ENCODE results near the gene MFSD11.
"Not testable (repeated sequence)": the region's sequence is repeated elsewhere in the genome, so short reads cannot be mapped to it uniquely, and the experiment has no call there.

MFSD11 gene

DNA sequence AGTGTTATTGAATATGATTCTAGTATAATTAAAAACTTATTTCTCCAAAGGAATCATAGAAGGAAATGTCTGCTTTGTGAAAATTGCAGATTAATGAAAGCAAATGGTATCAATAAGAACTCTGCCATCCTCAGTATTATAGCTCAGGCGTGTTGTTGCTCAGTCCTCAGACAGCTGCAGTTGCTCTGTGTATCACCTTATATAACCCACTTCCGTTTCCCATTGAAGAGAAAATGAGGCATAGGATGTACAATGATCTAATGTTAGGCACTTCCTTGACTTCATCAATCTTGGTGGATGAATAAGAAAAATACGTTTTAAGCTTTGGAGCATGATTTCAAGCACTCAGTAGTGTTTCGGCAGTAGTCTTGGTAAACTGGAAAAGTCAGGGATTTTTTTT is 14.1 kb downstream of the MFSD11 start:
- DNase-seq, result peak; percentile 60

GRCh38 chr17:76753061-76753961 is 15.4 kb downstream of the MFSD11 start:
- DNase-seq, result peak; percentile 57

GRCh38 chr17:76755285-76755684 is 17.4 kb downstream of the MFSD11 start:
- no peak for DNase-seq

DNA sequence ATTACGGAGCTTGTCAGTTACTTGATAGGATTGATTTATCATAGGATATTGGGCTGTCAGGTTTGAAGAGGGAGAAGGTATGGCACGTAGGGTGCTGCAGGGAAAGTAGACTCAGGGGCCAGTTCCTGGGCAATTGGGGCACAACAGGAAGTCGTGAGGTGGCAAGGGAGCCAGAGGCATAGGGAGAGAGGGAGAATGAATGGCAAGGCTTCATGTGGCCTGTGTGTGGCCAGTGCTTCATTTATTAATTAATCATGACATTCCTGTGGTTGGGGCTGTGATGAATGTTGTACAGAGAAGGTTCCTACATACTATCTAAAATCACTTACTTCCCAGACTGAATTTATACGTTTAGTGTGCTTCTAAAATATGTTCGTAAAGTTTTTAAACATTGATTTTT is 19.3 kb downstream of the MFSD11 start:
- no peak for DNase-seq

GRCh38 chr17:76758570-76758969 is 20.7 kb downstream of the MFSD11 start:
- DNase-seq, result no peak

GRCh38 chr17:76772842-76773525 is 35.1 kb downstream of the MFSD11 start:
- DNase-seq, result peak; percentile 80

DNA sequence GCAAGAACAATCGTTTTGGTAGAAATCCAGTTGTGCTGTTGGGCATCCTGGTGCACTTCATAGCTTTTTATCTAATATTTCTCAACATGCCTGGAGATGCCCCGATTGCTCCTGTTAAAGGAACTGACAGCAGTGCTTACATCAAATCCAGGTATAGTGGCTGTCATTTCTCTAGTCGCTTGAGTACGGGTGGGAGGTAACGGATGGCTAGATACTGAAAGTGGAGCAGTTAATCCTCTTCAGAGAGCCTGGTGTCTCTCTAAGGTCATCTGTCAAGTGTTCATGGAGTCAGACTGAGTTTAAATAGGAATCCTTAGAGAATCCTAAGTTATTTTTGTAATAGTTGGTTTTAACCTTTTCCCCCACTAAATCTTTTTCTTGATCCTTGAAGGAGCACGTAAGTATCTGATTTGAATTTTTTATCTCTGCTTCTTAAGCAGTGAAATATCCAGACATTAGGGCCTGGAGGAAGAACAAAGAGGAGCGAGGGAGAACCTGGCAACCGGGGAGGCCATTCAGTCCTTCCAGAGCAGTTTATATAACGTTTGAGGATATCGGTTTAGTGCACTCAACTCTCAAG is 37.2 kb downstream of the MFSD11 start:
- no peak for DNase-seq

DNA sequence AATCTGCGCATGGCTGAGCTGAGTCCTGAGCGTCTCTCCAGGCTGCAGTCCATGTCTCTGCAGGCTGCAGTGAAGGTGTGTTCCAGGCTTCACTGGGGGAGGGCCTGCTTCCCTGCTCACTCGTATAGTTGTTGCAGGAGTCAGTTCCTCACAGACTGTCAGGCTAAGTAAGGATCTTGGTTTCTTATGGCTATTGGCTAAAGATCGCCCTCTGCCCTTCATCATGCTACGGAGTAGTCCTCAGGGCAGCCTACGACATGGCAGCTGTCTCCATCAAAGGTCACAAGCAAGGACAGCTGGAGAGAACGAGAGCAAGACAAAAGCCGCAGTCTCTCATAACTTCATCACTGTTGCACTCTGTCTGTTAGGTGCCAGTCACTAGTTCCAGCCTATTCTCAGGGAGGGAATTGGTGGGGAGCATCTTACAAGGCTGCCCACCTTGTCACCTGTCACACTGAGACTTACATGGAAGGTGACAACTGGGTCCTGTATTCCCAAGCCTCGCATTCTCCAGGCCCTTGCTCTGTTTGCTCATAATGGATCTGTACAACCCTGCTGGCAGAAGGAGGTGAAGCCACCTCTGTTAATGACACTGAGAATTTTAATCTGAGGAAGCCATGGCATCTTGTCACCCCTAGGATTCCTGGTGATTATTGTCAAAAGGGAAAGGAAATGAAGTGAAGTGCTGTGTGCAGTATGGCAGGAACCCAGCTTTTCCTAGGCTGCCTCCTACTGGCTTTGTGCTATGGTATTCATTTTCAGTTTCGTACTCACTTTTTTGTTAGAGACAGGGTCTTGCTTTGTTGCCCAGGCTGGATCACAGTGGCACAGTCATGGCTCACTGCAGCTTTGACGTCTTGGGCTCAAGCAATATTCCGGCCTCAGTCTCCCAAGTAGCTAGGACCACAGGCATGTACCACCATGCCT is 43.4 kb downstream of the MFSD11 start:
- DNase-seq, result peak; percentile 24

GRCh38 chr17:76783146-76783545 is 45.2 kb downstream of the MFSD11 start:
- DNase-seq, result no peak

- no peak for DNase-seq
Measured at GRCh38 chr17:76784926-76785325, 47.0 kb downstream of the MFSD11 start.

GRCh38 chr17:76787866-76788265 is 49.9 kb downstream of the MFSD11 start:
- DNase-seq, result not testable (repeated sequence)

DNA sequence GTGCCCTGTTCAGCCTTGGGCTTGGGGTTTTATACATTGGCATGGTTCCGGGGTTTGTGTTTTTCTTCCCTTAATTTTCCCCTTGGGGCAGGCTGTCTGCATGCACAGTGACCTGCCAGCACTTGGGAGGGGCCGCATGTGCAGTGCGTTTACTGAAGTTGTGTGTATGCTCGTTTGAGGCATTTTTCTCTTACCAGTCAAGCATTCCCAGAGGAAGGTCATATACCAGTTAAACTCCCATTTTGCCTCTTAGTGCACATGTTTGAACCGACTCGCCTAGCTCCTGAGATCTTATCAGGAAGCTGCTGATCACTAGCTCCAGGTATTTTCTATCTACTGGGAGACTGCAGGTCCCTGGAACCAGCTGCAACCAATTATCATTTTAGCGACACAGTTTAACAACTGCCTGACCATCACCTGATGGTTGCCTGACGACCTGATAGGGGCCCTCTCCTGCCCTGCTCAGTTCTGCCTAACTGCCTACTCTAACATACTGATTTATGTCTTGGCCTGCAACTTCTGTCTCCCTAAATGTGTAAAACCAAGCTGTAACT is 51.4 kb downstream of the MFSD11 start:
- no peak for DNase-seq

GRCh38 chr17:76791053-76791980 is 53.4 kb downstream of the MFSD11 start:
- DNase-seq, result peak; percentile 35

DNA sequence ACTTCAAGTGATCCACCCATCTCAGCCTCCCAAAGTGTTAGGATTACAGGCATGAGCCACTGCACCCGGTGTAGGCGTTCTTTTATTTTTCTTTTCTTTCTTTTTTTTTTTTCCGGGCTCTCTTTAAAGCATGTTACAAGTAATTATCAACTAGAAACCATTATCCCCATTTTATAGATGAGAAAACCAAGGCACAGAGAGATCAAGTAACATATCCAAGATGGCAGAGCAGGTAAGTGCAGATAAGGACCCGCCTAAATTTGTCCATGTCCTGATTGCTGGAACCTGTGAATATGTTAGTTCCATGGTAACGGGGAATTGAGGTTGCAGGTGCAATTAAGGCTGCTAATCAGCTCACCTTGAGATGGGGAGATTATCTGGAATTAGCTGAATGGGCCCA is 54.4 kb downstream of the MFSD11 start:
- DNase-seq, result no peak

- DNase-seq, result no peak
Measured at GRCh38 chr17:76793775-76794174, 55.9 kb downstream of the MFSD11 start.

DNA sequence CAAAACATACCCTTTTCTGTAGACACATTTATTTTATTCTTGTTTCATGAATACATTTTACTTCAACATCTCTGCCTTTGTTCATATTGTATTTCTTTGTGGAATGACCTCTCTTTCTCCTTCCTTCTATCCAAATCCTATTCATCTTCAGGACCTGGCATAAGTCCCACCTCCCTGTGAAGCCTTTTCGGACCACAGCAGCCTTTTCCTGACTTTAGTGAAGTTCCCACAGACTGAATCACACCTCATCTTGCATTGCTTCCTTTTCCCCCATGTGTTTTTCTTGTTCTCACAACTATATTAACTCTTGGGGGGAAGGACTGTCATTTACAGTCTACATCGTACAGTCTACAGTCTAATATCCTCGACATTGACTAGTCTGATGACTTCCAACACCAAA is 58.2 kb downstream of the MFSD11 start:
- DNase-seq, result no peak

DNA sequence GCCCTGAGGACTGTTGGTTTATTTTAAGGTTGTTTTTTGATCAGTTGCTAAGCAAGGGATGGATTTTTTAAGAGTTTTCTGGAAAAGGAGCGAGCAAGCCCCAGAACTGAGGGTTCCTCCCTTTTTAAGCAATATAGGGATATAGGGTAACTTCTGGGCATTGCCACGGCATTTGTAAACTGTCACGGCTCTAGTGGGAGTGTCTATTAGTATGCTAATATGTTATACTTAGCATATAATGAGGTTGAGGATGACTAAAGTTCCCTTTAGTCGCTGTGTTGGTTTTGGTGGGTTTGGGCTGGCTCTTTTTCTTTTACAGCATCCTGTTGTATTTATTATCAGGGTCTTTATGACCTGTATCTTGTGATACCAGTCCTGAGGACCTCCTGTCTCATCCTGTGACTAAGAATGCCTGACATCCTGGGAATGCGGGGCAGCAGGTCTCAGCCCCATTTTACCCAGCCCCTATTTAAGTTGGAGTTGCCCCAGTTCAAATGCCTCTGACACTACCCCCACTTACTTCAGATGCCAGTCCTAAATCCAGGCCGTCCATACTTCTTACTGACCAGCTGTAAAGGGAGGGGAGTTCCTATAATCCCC is 59.4 kb downstream of the MFSD11 start:
- no peak for DNase-seq

GRCh38 chr17:76801706-76802105 is 63.8 kb downstream of the MFSD11 start:
- no peak for DNase-seq

GRCh38 chr17:76805319-76805718 is 67.4 kb downstream of the MFSD11 start:
- DNase-seq, result no peak

- not testable (repeated sequence) for DNase-seq
Measured at GRCh38 chr17:76806151-76806550, 68.2 kb downstream of the MFSD11 start.

GRCh38 chr17:76806767-76807166 is 68.8 kb downstream of the MFSD11 start:
- not testable (repeated sequence) for DNase-seq
